HG03095 (cell line): ENCODE measurements around the gene CASTOR1.
A peak's percentile ranks its signal among the peaks of the same experiment; 100 is the strongest.

Source experiments
- ATAC-seq: cut with Tn5 transposase; IDR thresholded peaks from one replicate; pipeline ENCODE4 v1.9.1; 2021; ENCODE audit warnings: moderate library complexity; ENCODE audit not compliant: unreplicated experiment

CASTOR1 gene

GRCh38 chr22:30320021-30320556 lies 30.8 kb upstream of the CASTOR1 start:
- ATAC-seq = no peak

- ATAC-seq = no peak
Measured at GRCh38 chr22:30318799-30319419, 29.6 kb upstream of the CASTOR1 start.

- no peak for ATAC-seq
Measured at GRCh38 chr22:30317778-30318177, 28.5 kb upstream of the CASTOR1 start.

GRCh38 chr22:30315962-30316576 lies 26.8 kb upstream of the CASTOR1 start:
- no peak for ATAC-seq

GRCh38 chr22:30314915-30315314 lies 25.6 kb upstream of the CASTOR1 start:
- no peak for ATAC-seq

GRCh38 chr22:30313527-30314363 lies 24.4 kb upstream of the CASTOR1 start:
- ATAC-seq = no peak

- no peak for ATAC-seq
Measured at GRCh38 chr22:30312053-30312452, 22.7 kb upstream of the CASTOR1 start.

- ATAC-seq = no peak
Measured at GRCh38 chr22:30310881-30311771, 21.8 kb upstream of the CASTOR1 start.

GRCh38 chr22:30309951-30310741 lies 20.8 kb upstream of the CASTOR1 start:
- ATAC-seq = no peak

GRCh38 chr22:30308518-30309230 lies 19.4 kb upstream of the CASTOR1 start:
- peak; percentile 39 for ATAC-seq

- no peak for ATAC-seq
Measured at GRCh38 chr22:30308093-30308492, 18.8 kb upstream of the CASTOR1 start.

- no peak for ATAC-seq
Measured at GRCh38 chr22:30307041-30307574, 17.8 kb upstream of the CASTOR1 start.

GRCh38 chr22:30306627-30307011 lies 17.3 kb upstream of the CASTOR1 start:
- no peak for ATAC-seq

- ATAC-seq = no peak
Measured at GRCh38 chr22:30305906-30306626, 16.8 kb upstream of the CASTOR1 start.

GRCh38 chr22:30305519-30305905 lies 16.2 kb upstream of the CASTOR1 start:
- peak; percentile 41 for ATAC-seq

GRCh38 chr22:30304495-30305244 lies 15.4 kb upstream of the CASTOR1 start:
- no peak for ATAC-seq

GRCh38 chr22:30302810-30303138 lies 13.5 kb upstream of the CASTOR1 start:
- no peak for ATAC-seq
